ENCODE measurements around the gene ABCD4. TPM values are rescaled to one million over a fixed set of nuclear protein-coding genes. Genes with fewer than 3 reads are reported as not detected.

Gene ABCD4
- polyA plus RNA-seq, 1 of the 3 experiments (the other 2 are of a cell fraction), result 37.0 TPM

DNA sequence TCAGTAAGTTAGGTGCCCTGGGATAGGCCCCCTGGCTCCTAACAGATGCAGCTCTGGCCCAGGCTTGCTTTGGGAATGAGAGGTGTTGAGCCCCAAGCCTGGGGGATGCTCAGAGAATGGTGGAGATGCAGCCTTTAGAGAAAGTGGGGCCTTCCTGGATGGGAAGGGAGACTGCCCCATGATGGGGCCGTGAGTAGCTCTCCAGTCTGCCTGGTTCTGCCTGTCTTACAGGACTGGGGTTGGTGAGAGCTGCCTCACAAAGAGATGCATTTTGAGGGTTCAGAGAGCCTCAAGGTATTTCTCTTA lies 45.0 kb upstream of the ABCD4 start (continued):
- no peak for TF ChIP-seq REST (IDR thresholded peaks at IDR 0.05; ENCODE audit: low read depth, low read length)
- TF ChIP-seq, protein P1, sequence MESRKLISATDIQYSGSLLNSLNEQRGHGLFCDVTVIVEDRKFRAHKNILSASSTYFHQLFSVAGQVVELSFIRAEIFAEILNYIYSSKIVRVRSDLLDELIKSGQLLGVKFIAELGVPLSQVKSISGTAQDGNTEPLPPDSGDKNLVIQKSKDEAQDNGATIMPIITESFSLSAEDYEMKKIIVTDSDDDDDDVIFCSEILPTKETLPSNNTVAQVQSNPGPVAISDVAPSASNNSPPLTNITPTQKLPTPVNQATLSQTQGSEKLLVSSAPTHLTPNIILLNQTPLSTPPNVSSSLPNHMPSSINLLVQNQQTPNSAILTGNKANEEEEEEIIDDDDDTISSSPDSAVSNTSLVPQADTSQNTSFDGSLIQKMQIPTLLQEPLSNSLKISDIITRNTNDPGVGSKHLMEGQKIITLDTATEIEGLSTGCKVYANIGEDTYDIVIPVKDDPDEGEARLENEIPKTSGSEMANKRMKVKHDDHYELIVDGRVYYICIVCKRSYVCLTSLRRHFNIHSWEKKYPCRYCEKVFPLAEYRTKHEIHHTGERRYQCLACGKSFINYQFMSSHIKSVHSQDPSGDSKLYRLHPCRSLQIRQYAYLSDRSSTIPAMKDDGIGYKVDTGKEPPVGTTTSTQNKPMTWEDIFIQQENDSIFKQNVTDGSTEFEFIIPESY (IDR thresholded peaks at IDR 0.05; ENCODE audit: borderline replicate concordance, low read depth), result no peak

- Histone ChIP-seq H3K79me2 (ENCODE audit: insufficient read depth) (no peaks in the 10 kb centered on the region), H4K20me1 (ENCODE audit: insufficient read depth) (no peaks in the 10 kb centered on the region), H3K4me1 (ENCODE audit: control insufficient read depth in 1 of 2, insufficient read depth in 2 of 2, low read depth in 1 of 2, low read length in 1 of 2) (no peaks in the 10 kb centered on the region), H2AFZ (ENCODE audit: low read depth) (no peak overlapping the region), H3K4me2 (no peak overlapping the region), H3K27me3 (ENCODE audit: insufficient read depth) (peaks cover 27% of the 10 kb centered on the region; the same call in 1 of the 2 replicates), H3K4me3 (ENCODE audit: low read depth in 2 of 2, low read length in 1 of 2) (no peak overlapping the region), H3K27ac (ENCODE audit: low read depth in 2 of 2, low read length in 1 of 2) (no peak overlapping the region), H3K9ac (no peak overlapping the region), H3K36me3 (replicated peaks in 1 of 2; ENCODE audit: control insufficient read depth in 1 of 2, insufficient read depth in 2 of 2, low read length in 1 of 2) (no peaks in the 10 kb centered on the region), H3K9me3 (no peaks in the 10 kb centered on the region), H3K9me2 (no peaks in the 10 kb centered on the region), H3F3A (replicated peaks; ENCODE audit: insufficient read depth) (no peaks in the 10 kb centered on the region)
- TF ChIP-seq CHD2 (IDR thresholded peaks at IDR 0.05; ENCODE audit: low read length, partially characterized antibody) (no peak), POLR2AphosphoS5 (IDR thresholded peaks at IDR 0.05; ENCODE audit: low read depth, low read length) (no peak), RXRA (IDR thresholded peaks at IDR 0.05; ENCODE audit: borderline replicate concordance, low read depth) (no peak), RAD21 (IDR thresholded peaks at IDR 0.05; ENCODE audit: low read length) (no peak), JUND (IDR thresholded peaks at IDR 0.05) (no peak), SMC3 (IDR thresholded peaks at IDR 0.05; ENCODE audit: low read depth, low read length) (no peak), TEAD4 (IDR thresholded peaks at IDR 0.05; ENCODE audit: borderline replicate concordance, insufficient read depth) (no peak), USF1 (IDR thresholded peaks at IDR 0.05; ENCODE audit: borderline replicate concordance, low read depth) (no peak), MEF2A (IDR thresholded peaks at IDR 0.05; ENCODE audit: borderline replicate concordance, low read depth) (no peak), RCOR1 (IDR thresholded peaks at IDR 0.05; ENCODE audit: low read length) (no peak), GABPA (IDR thresholded peaks at IDR 0.05; ENCODE audit: low read depth) (no peak), NRF1 (IDR thresholded peaks at IDR 0.05; ENCODE audit: low read depth, low read length) (no peak), ELF1 (IDR thresholded peaks at IDR 0.05) (no peak), EP300 (IDR thresholded peaks at IDR 0.05; ENCODE audit: borderline replicate concordance in 1 of 2, low read depth in 1 of 2, low read length in 1 of 2) (no peak), FOXM1 (IDR thresholded peaks at IDR 0.05; ENCODE audit: low read depth) (no peak), FOSL2 (IDR thresholded peaks at IDR 0.05; ENCODE audit: borderline replicate concordance, low read depth) (no peak), NFIC (IDR thresholded peaks at IDR 0.05; ENCODE audit: borderline replicate concordance) (no peak)
- TF ChIP-seq, protein P2, sequence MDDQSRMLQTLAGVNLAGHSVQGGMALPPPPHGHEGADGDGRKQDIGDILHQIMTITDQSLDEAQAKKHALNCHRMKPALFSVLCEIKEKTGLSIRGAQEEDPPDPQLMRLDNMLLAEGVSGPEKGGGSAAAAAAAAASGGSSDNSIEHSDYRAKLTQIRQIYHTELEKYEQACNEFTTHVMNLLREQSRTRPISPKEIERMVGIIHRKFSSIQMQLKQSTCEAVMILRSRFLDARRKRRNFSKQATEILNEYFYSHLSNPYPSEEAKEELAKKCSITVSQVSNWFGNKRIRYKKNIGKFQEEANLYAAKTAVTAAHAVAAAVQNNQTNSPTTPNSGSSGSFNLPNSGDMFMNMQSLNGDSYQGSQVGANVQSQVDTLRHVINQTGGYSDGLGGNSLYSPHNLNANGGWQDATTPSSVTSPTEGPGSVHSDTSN (IDR thresholded peaks at IDR 0.05), result no peak
- TF ChIP-seq, protein P3, sequence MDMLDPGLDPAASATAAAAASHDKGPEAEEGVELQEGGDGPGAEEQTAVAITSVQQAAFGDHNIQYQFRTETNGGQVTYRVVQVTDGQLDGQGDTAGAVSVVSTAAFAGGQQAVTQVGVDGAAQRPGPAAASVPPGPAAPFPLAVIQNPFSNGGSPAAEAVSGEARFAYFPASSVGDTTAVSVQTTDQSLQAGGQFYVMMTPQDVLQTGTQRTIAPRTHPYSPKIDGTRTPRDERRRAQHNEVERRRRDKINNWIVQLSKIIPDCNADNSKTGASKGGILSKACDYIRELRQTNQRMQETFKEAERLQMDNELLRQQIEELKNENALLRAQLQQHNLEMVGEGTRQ (IDR thresholded peaks at IDR 0.05; ENCODE audit: borderline replicate concordance, low read depth, low read length), result no peak
- TF ChIP-seq, protein P1 (IDR thresholded peaks at IDR 0.05; ENCODE audit: borderline replicate concordance, low read depth), result no peak
- WGBS (ENCODE audit: low lambda C conversion rate), result 70% methylated on average over 7 of the region's 7 CpGs
- no peak for DNase-seq
- ChIA-PET POLR2A (no interaction called here), CTCF (interaction anchor here (0.6 to 2.6 kb wide), 4 partner anchors 13 to 155 kb away, joined by 3 to 10 read pairs (median 6); no protein-coding TSS in a partner anchor)
Observed at GRCh38 chr14:74347097-74347794, 44.5 kb upstream of the ABCD4 start.

Data from SK-N-SH (cell line).